Measurements from ENCODE around the gene SCAPER.

Gene SCAPER

DNA sequence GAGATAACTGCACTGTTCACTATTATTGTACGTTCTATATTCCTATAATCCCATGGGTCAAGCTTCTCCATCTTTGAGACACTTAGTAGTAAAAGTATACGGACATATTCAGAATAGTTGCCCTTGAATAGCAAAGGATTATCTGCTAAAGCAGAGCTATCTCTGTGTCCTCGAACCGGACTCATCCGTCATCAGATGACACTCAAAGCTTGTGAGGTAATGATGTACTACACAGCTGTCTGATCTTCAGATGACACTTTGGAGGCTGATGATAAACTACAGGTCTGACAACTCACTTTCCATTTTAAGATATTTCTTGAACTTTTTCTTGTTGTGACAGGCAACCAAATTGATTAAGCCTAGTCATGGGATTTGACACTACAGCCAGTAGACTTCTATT lies 240.2 kb downstream of the SCAPER start:
- DNase-seq = no peak

DNA sequence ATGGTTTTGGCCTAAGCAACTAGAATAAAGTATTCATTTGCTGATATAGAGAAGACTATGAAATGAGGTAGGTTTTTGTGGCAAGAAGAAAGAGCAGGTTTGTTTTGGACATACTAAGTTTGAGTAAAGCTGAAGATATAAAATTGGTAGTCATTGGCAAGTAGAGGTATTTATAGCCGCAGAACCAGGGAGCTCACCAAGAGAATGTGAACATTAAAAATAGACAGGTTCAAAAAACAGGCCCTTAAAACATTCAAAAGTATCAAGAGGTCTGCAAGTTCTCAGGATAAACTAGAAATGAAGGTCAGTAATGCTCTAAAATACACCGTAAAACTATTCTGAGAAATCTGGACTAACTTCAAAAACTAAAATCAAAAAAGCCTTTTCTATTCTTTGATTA lies 240.7 kb downstream of the SCAPER start:
- no peak for DNase-seq

DNA sequence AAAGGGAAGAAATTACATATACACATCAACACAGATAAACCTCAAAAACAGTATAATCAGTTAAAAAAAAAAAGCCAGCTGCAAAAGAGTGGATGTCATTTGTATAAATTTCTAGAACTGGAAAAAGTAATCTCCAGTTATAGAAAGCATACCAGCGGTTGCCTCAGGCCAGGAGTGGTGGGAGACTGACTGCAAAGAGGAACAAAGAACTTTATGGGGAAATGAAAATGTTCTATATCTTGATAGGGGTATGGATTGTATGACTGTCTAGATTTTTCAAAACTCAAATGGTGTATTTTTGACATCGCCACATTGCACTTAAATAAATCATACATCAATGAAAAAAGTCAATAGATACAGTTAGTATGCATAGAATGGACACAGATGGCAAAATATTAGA lies 241.6 kb downstream of the SCAPER start:
- no peak for DNase-seq

DNA sequence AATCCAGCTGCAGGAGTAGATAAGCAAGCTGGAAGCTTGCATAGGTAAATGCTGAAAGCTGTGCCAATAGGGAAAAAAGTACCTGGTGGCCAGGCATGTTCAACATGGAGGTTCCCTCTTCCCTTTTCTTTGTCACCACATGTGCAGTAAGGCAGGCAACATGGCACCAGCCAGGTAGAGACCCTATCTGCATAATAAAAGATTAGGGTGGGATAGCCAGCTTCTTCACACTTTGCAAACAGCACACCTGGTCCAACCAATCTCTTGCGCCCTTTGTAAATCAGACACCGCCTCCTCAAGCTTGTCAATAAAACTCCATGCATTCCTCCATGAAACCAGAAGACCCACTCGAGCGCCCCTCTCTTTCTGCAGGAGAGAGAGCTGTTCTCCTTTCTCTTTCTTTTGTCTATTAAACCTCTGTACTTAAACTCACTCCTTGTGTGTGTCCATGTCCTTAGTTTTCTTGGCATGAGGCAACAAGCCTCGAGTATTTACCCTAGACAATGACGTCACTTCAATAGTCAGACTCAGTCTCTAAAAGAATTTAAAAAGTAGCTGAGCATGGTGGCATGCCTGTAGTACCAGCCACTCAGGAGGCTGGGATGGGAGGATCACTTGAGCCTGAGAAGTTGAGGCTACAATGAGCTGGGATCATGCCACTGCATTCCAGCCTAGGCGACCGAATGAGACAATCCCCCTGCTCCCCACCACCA lies 256.3 kb downstream of the SCAPER start:
- no peak for DNase-seq

DNA sequence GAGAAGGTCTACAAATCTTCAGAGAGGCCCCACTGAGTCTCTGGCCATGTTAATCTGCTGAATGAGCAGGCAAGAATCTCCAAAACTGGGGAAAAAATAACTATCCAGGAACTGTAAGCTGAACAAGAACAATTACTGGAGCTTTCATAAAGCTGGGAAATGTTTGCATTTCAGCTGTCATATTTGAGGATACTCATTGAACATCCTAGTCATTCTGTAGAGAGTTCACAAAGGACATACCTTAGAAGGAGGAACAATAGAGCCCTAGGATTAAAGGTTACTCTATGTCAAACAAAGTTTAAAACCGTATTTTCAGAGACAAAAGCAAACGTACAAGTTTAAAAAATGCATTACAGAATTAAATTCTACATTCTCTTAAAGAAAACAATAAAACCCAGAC lies 257.5 kb downstream of the SCAPER start:
- no peak for DNase-seq

DNA sequence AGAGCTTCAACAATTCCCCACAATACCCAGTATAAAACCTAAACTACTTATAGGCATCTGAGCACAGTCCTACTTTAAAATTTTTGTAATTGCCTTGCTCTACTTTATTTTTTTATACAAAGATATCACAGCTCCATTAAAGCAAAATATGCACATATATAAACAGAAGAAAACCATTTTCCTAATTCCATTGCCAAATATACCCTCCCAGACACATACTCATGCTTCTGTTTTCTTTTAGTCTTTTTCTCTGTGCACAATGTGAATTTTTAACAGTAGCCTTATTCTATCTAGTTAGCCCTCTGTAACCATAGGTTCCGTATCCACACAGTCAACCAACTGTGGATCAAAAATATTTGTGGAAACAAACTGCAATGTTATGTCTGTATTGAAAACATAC lies 260.5 kb downstream of the SCAPER start:
- DNase-seq = no peak

DNA sequence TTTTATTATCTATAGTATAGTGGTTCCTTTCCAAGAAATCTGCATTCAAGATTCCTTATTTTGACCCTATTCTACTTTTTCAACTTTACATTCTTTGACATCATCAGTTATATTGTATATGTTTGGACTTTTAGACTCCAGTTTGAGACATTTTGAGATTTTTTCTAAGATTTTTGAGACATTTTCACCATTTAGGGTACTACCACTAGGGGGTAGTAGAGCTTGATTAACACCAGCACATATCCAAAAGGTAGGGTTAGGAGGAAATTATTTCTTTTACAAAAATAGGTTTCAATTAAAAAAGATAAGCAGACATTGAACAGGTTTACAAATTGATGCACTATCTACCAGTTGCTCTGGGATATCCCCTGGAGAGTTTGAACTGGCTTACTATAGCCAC lies 262.5 kb downstream of the SCAPER start:
- DNase-seq = no peak

DNA sequence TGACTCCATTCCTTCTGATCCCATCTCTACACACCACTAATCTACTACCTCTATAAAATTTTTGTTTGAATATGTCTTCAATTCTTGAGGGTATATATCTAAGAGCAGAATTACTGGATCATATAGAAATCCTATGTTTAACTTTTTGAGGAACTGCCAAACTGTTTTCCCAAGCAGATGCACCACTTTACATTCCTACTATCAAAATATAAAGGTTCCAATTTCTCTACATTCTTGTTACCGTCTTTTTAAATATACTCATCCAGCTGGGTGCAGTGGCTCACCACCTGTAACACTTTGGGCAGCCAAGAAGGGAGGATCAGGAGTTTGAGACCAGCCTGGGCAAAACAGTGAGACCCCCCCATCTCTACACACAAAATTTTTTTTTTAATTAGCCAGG lies 268.0 kb downstream of the SCAPER start:
- DNase-seq = no peak

DNA sequence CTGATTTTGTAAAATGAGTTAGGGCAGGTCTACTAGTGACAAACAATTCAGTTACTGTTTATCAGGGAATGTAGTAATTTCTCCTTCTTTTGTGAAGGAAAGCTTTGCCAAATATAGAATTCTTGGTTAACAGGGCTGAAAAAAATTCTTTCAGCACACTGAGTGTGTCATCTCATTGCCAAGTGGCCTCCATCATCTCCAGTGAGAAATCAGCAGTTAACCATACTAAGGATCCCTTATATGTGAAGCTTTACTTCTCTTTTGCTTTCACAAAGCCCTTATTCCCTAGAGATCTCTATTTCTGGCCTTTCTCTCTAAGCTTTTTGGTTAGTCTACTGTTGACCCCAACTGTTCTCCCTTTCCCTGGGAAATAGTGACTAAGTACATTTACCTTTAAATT lies 269.1 kb downstream of the SCAPER start:
- DNase-seq = no peak

DNA sequence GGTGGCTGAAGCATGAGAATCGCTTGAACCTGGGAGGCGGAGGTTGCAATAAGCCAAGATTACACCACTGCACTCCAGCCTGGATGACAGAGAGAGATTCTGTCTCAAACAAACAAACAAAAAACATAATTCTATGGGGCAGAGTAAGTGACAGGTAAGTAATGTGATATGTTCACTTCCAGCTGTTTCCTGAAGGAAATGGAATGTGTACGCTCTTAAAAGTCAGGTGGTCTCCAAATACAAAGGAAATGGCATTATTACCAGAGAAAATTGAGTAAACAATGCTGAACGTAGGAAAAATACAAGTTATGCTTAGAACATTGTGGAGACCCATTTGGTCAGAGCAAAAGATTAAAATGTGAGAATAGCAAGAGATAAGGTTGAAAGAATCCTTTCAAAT lies 278.5 kb downstream of the SCAPER start:
- no peak for DNase-seq

DNA sequence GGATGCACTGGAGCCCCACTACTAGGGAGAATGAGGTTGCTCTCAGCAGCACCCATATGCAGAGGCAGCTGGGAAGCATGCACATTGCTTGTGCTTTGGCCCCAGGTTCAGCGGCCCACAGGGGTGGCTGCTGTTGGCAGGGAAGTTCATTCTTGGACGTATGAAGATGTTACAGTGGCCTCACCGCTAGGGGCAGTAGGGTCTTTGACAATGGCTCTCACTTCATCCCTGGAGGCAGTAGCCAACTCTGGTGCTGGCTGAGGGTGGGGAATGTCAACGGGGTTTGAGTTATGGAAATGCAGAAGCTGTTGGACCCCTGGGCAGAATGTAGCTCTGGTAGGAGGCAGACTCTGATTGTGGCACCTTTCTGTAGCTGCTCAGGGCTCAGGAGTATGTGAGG lies 279.9 kb downstream of the SCAPER start:
- no peak for DNase-seq

DNA sequence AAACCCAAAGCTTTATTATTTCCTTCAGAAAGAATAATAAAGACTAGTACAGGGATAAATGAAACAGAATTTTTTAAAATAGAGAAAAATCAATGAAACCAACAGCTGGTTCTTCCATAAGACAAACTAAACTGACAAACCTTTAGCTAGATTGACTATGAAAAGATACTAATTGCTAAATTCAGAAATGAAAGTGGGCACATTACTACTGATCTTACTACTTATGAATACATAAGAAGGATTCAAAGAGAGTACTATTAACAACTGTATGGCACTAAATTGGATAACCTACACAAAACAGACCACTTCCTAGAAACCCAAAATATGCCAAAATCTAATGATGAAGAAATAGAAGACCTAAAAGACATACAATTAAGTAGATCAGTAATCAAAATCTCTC lies 290.4 kb downstream of the SCAPER start:
- DNase-seq = no peak

DNA sequence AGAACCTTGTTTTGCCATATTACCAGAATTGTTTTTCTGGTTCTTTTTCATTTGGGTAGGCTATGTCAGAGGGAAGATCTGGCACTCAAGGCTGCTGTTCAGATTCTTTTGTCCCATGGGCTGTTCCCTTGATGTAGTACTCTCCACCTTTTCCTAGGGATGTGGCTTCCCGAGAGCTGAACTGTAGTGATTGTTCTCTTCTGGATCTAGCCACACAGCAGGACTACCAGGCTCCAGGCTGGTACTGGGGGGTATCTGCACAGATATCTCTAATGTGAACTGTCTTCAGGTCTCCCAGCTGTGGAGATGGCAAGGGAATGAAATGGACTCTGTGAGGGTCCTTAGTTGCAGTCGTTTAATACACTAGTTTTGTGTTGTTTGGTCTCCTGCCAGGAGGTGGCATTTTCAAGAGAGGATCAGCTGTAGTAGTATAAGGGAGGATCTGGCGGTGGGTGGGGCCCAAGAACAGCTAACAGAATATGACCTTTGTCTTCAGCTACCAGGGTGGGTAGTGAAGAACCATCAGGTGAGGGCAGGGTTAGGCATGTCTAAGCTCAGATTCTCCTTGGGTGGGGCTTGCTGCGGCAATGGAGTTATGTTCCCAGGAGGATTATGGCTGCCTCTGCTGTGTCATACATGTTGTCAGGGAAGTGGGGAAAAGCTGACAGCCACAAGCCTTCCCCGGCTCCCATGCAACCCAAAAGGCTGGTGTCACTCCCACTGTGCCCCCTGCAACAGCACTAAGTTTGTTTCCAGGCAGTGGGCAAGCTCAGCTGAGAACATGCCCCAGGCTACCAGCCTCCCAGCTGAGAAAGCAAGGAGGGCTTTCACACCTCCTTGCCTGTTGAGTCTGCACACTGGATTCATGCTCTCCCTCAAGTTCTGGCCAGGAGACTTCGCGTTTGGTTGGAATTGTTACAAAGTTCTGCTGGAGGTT lies 316.1 kb downstream of the SCAPER start:
- DNase-seq = no peak

DNA sequence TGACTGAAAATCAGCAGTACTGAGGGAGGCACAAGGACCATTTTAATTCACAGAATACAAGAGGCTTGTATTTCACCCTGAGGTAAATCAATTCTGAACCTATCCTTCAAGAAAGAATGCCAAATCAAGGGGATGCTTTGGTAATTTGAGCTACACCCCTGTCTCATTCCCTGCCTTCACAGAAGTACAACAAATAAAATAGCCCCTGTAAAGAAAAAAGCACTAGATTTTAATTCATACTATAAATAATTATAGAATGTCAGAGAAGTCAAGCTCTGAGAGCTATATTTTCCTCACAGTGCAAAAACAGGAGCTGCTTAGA lies 319.6 kb downstream of the SCAPER start:
- no peak for DNase-seq

DNA sequence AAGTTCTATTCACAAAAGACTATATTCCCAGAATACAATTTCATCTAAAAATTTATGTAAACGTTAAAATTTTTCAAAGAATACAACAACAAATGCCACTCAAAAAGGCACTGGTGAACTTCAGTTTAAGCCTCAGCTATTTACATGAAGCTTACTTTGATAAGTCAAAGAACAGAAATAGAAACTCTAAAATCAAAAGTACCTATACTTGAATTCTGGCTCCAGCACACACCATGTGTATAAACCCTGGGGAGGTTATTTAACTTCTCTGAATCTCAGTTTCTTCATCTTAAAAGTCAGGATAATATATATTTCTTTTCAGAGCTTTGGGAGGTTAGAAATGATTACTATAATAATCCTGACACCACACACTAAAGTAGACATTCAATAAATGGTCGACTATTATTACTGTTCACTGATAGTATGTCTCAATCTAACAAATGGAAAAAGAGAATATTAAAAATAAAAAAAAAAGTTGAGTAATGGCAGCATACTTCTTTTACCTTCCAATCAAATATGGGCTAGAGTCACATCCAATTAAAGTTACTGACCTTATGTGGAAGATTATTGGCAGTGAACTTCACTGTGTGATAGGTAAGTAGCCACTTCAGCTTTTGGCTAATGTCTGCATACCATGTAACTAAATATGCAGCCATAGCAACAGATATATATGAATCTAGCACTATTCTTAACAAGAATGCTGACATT lies 320.1 kb downstream of the SCAPER start:
- DNase-seq = no peak

DNA sequence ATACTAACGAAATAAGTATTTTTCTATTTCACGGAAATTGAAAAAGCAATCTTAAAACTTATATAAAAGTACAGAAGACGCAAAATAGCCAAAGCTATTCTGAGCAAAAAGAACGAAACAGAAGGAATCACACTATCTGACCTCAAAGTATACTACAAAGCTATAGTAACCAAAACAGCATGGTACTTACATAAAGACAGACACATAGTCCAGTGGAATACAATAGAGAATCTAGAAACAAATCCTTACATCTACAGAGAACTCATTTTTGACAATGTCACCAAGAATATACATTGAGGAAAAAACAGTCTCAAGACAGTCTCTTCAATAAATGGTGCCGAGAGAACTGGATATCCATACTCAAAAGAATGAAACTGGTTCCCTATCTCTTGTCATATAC lies 322.6 kb downstream of the SCAPER start:
- DNase-seq = no peak

DNA sequence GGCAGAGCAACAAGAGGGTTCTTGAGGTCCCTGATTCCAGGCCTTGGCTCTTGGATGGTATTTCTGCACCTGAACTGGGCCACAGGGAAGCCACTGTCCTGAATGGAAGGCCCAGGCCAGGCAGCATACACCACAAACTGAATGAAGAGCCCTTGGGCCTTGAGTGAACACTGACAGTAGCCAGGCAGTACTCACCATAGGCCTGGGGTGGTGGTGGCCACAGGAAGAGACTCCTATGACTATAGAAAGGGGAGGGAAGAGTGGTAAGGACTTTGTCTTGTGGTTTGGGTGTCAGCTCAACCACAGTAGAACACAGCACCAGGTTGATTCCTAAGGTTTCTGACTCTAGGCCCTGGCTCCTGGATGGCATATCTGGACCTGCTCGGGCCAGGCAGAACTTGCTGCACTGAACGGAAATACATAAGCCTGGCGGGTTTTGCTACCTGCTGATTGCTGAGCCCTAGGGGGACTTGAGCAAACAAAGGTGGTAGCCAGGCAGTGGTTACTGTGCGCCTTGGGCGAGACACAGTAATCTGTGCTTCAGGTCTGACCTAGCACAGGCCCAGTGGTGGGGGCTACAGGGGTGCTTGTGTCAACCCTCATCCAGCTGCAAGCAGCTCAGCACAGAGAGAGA lies 327.1 kb downstream of the SCAPER start:
- no peak for DNase-seq

DNA sequence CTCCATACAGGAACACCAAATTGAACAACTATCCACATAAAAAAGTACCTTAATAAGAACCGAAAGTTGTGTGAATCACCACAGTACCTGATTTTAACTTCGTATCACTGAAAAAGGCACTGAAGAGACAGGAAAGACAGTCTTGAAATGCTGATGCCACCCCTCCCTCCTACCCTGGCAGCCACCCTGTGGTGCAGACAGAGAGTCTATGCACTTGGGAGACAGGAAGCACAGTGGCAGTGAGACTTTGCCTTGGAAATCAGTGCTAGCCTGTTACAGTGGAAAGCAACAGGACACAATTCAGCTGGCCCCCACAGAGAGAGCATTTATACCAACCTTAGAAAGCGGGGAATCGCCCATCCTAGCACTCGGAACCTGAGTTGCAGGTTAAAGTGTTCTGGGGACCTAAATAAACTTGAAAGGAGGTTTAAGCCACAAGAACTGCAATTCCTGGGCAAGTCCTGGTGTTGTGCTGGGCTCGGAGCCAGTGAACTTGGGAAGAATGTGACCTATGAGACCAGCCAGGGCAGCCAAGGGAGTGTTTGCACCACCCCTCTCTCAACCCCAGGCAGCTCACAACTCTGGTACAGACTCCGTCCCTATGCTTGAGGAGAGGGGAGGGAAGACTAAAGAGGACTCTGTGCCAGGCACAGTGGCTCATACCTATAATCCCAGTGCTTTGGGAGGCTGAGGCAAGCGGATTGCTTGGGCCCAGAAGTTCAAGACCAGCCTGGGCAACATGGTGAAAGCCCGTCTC lies 328.4 kb downstream of the SCAPER start:
- DNase-seq = no peak

DNA sequence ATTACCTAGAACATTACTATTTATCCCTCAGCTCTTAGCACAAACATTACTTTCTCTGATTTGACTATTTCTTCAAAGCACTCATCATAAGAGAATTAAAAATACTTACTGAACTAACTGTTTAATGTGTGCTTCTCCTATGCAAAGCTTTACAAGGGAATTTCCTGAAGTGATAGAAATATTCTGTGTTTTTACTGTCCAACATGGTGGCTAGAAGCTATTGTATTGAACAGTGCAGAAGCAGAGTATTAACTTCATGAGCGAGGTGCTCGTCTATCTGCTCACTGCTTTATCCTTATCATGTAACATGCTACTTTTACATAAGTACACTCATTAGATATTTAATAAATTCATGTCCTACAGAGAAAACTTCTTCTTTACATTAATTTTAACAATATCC lies 329.5 kb downstream of the SCAPER start:
- DNase-seq = no peak

DNA sequence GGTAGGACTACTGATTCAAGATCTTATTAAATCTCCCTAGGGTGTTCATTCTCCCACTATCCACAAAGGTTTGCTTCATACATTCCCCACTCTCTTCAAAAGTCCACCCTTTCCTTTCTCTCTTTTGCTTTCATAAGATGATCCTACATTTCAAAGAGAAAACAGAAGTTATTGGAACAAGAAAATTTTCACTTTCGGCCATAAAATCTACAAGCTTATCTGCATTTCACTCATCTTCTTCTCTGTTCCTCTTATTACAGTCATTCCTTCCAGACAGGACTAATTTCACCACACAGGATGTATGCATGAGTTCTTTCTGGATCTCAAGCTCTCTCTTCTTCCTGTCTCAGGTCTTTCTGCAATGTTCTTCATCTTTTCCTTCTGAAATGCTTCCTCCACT lies 329.9 kb downstream of the SCAPER start:
- DNase-seq = no peak

DNA sequence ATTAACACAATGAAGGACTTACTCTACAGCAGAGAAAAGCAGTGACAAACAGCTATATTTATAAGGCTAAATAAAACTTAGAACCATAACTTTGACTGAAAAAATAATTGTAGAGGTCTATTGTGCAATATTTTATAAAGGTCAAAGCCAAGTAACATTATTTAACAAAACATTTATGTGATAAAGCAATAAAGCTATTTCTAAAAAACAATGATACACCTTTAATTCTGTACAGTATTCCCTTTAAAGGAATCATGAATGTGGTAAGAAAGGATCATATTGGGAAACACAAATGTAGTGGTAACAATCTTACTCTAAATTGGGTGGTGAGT lies 332.2 kb downstream of the SCAPER start:
- DNase-seq = no peak

DNA sequence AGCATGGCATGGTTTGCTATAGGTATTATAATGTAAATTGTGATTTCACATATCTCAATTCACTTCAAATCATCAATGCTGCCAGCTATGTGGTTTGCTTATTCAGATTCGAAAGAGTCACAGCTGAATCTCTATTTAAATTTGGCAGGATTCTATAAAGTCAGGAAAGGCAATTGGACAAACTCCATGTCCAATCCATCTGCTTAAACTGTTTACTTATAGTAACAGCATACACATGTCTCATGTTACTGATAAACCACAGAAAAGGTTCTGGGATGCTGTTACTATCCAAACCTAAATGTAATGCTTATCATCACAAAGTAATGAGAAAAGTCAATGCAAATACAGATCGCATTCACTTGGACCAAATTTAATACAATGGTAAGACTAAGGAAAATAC lies 338.9 kb downstream of the SCAPER start:
- no peak for DNase-seq

DNA sequence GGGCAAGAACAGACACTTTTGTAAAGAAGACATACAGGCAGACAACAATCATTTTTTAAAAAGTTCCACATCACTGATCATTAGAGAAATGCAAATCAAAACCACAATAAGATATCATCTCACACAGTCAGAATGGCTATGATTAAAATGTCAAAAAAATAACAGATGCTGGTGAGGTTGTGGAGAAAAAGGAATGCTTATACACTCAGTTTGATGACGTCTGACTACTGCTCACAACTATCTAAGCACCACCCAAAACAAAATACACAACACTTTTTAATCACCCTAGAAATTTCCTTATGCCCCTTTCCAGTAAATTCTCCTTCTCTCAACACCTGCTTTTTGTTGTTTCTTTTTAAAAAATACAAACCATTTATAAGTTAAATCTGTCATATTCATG lies 339.8 kb downstream of the SCAPER start:
- no peak for DNase-seq
